Thyroid gland (tissue), 4 donors: ENCODE results near the gene AGBL5.

Experiments
- POLR2A ChIP-seq, 2 donors: fragments of 450-650 bp; IDR thresholded peaks; one replicate each; pipeline ENCODE4 v1.6.1; 2017; ENCODE audit warnings: antibody characterized with exemption in 2 of 2, mild to moderate bottlenecking in 2 of 2, moderate library complexity in 1 of 2
- TF ChIP-seq, protein P1 (sequence below), 6 experiments: fragments of 200-600 bp in 3 of 6; fragments of 450-650 bp in 3 of 6; sonication (generic) in 3 of 6; IDR thresholded peaks; one replicate each; pipeline ENCODE4 v1.5.1; 2016 to 2019; ENCODE audit warnings: antibody characterized with exemption in 6 of 6, mild to moderate bottlenecking in 2 of 6, inconsistent platforms in 1 of 6, moderate library complexity in 1 of 6

DNA sequence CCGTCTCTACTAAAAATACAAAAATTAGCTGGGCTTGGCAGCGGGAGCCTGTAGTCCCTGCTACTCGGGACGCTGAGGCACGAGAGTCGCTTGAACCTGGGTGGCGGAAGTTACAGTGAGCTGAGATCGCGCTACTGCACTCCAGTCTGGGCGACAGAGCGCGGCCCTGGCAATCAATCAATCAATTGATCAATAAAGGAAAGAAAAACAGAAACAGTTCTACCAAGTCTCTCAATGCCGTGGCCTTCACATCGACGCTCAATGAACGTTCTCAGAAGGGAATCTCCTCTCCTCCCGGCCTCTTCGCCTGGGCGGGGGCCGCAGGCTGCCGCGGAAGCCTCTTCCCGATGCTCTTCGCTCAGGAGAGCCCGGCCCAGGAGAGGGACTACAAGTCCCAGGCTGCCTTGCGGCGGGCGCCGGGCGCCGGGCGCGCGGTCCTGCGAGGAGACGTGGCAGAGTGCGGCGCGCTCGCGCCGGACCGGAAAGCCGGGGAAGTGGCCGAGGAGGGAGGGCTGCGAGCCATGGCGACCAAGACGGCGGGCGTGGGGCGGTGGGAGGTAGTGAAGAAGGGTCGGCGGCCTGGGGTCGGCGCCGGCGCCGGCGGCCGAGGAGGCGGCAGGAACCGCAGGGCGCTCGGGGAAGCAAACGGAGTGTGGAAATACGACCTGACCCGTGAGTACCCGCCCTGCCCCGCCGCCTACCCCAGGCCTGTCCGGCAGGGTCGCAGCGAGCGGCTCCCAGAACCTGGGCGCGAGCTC is 18.8 kb upstream of the AGBL5 start, which contains the start of gene TMEM214:
- TF ChIP-seq, protein P1, sequence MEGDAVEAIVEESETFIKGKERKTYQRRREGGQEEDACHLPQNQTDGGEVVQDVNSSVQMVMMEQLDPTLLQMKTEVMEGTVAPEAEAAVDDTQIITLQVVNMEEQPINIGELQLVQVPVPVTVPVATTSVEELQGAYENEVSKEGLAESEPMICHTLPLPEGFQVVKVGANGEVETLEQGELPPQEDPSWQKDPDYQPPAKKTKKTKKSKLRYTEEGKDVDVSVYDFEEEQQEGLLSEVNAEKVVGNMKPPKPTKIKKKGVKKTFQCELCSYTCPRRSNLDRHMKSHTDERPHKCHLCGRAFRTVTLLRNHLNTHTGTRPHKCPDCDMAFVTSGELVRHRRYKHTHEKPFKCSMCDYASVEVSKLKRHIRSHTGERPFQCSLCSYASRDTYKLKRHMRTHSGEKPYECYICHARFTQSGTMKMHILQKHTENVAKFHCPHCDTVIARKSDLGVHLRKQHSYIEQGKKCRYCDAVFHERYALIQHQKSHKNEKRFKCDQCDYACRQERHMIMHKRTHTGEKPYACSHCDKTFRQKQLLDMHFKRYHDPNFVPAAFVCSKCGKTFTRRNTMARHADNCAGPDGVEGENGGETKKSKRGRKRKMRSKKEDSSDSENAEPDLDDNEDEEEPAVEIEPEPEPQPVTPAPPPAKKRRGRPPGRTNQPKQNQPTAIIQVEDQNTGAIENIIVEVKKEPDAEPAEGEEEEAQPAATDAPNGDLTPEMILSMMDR (IDR thresholded peaks at IDR 0.05) = peak in 1 of 6 experiments; percentile 11
- TF ChIP-seq POLR2A (IDR thresholded peaks at IDR 0.05) = peak in 1 of 2 donors; percentile 80
